ENCODE data around the gene IRAK1BP1. TPM values are rescaled to one million over a fixed set of nuclear protein-coding genes. Genes with fewer than 3 reads are reported as not detected.
A peak's percentile ranks its signal among the peaks of the same experiment; 100 is the strongest.
"Not testable (repeated sequence)": the region's sequence is repeated elsewhere in the genome, so short reads cannot be mapped to it uniquely, and the experiment has no call there.

Gene IRAK1BP1
- total RNA-seq, 1 experiment from 2014 or later = 6.6 TPM

GRCh38 chr6:78850621-78851020, 16.7 kb upstream of the IRAK1BP1 start:
- intact Hi-C loops (cut with micrococcal nuclease; ENCODE audit: unreplicated experiment) = no loop called here
- Histone ChIP-seq H3K36me3 (ENCODE audit: insufficient read depth, low read length, poor library complexity, severe bottlenecking) (no peaks in the 10 kb centered on the region), H3K4me1 (ENCODE audit: insufficient read depth, low read length, poor library complexity, severe bottlenecking) (no peaks in the 10 kb centered on the region), H3K4me3 (ENCODE audit: low read depth, low read length, poor library complexity, severe bottlenecking) (no peak overlapping the region), H3K9me3 (ENCODE audit: low read depth, low read length, poor library complexity, severe bottlenecking) (no peaks in the 10 kb centered on the region), H3K27ac (ENCODE audit: low read depth, low read length, poor library complexity, severe bottlenecking) (no peak overlapping the region), H3K27me3 (replicated peaks; ENCODE audit: insufficient read depth, low read depth, low read length, poor library complexity) (no peaks in the 10 kb centered on the region)
- BruUV-seq (replicated peaks) = no TSS peak
- POLR2A ChIA-PET (ENCODE audit: low non-redundant PET) = no interaction called here
- DNase-seq (ENCODE audit: low spot score) = no peak
- CTCF ChIA-PET = no interaction called here
- TF ChIP-seq CTCF (conservative IDR thresholded peaks at IDR 0.05; ENCODE audit: low read depth, low read length) = no peak
- TF ChIP-seq EZH2 (IDR thresholded peaks at IDR 0.05; ENCODE audit: borderline replicate concordance, low read depth, low read length, poor library complexity, severe bottlenecking) = no peak

- H3K9me3 ChIP-seq (ENCODE audit: low read depth, low read length, poor library complexity, severe bottlenecking) = no peaks in the 10 kb centered on the region
- no peaks in the 10 kb centered on the region for H3K36me3 ChIP-seq (ENCODE audit: insufficient read depth, low read length, poor library complexity, severe bottlenecking)
- no TSS peak for BruUV-seq (replicated peaks)
- no peak for TF ChIP-seq EZH2 (IDR thresholded peaks at IDR 0.05; ENCODE audit: borderline replicate concordance, low read depth, low read length, poor library complexity, severe bottlenecking)
- TF ChIP-seq CTCF (conservative IDR thresholded peaks at IDR 0.05; ENCODE audit: low read depth, low read length) = no peak
- no peaks in the 10 kb centered on the region for H3K27me3 ChIP-seq (replicated peaks; ENCODE audit: insufficient read depth, low read depth, low read length, poor library complexity)
- POLR2A ChIA-PET (ENCODE audit: low non-redundant PET) = no interaction called here
- no peak overlapping the region for H3K4me3 ChIP-seq (ENCODE audit: low read depth, low read length, poor library complexity, severe bottlenecking)
- CTCF ChIA-PET = no interaction called here
- no peak overlapping the region for H3K27ac ChIP-seq (ENCODE audit: low read depth, low read length, poor library complexity, severe bottlenecking)
- intact Hi-C loops (cut with micrococcal nuclease; ENCODE audit: unreplicated experiment) = no loop called here
- no peak for DNase-seq (ENCODE audit: low spot score)
- H3K4me1 ChIP-seq (ENCODE audit: insufficient read depth, low read length, poor library complexity, severe bottlenecking) = no peaks in the 10 kb centered on the region
Measured at GRCh38 chr6:78851156-78851555, 16.2 kb upstream of the IRAK1BP1 start.

GRCh38 chr6:78854546-78854945, 12.8 kb upstream of the IRAK1BP1 start:
- intact Hi-C loops (cut with micrococcal nuclease; ENCODE audit: unreplicated experiment) = no loop called here
- no peak overlapping the region for H3K27ac ChIP-seq (ENCODE audit: low read depth, low read length, poor library complexity, severe bottlenecking)
- CTCF ChIA-PET = interaction anchor here (0.6 kb wide), 1 partner anchor 223 kb away, joined by 7 read pairs; no protein-coding TSS in a partner anchor

GRCh38 chr6:78858339-78858938, 8.9 kb upstream of the IRAK1BP1 start:
- DNase-seq (ENCODE audit: low spot score); H3K4me3 ChIP-seq (ENCODE audit: low read depth, low read length, poor library complexity, severe bottlenecking); BruUV-seq (replicated peaks); CTCF ChIA-PET; H3K27ac ChIP-seq (ENCODE audit: low read depth, low read length, poor library complexity, severe bottlenecking); intact Hi-C loops (cut with micrococcal nuclease; ENCODE audit: unreplicated experiment); H3K27me3 ChIP-seq (replicated peaks; ENCODE audit: insufficient read depth, low read depth, low read length, poor library complexity); H3K9me3 ChIP-seq (ENCODE audit: low read depth, low read length, poor library complexity, severe bottlenecking); H3K4me1 ChIP-seq (ENCODE audit: insufficient read depth, low read length, poor library complexity, severe bottlenecking); POLR2A ChIA-PET (ENCODE audit: low non-redundant PET); H3K36me3 ChIP-seq (ENCODE audit: insufficient read depth, low read length, poor library complexity, severe bottlenecking): not testable (repeated sequence)

More at GRCh38 chr6:78854546-78854945, 12.8 kb upstream of the IRAK1BP1 start:
- Histone ChIP-seq H3K27me3 (replicated peaks; ENCODE audit: insufficient read depth, low read depth, low read length, poor library complexity) (no peaks in the 10 kb centered on the region), H3K9me3 (ENCODE audit: low read depth, low read length, poor library complexity, severe bottlenecking) (no peaks in the 10 kb centered on the region), H3K4me1 (ENCODE audit: insufficient read depth, low read length, poor library complexity, severe bottlenecking) (no peaks in the 10 kb centered on the region), H3K36me3 (ENCODE audit: insufficient read depth, low read length, poor library complexity, severe bottlenecking) (no peaks in the 10 kb centered on the region), H3K4me3 (ENCODE audit: low read depth, low read length, poor library complexity, severe bottlenecking) (peak overlapping the region; percentile 27)
- POLR2A ChIA-PET (ENCODE audit: low non-redundant PET) = no interaction called here
- peak; percentile 49 for DNase-seq (ENCODE audit: low spot score)
- TF ChIP-seq EZH2 (IDR thresholded peaks at IDR 0.05; ENCODE audit: borderline replicate concordance, low read depth, low read length, poor library complexity, severe bottlenecking) (no peak), CTCF (conservative IDR thresholded peaks at IDR 0.05; ENCODE audit: low read depth, low read length) (no peak)
- BruUV-seq (replicated peaks) = no TSS peak

All from A673 (cell line).